Stimulated activated CD8-positive, alpha-beta memory T cell treated with anti-CD3 and anti-CD28 coated beads, Interleukin-4, amount 100 ng/mL, for 4 hours (primary cell): ENCODE data around the gene SEL1L.
"Not testable (repeated sequence)": the region's sequence is repeated elsewhere in the genome, so short reads cannot be mapped to it uniquely, and the experiment has no call there.

ENCODE experiments used
- DNase-seq, 2 donors: peaks; one replicate each; pipeline ENCODE4 v3.0.0-alpha.2; 2020; ENCODE audit warnings: low read depth in 2 of 2, low spot score in 1 of 2

Gene SEL1L

GRCh38 chr14:81449114-81449513 is 84.5 kb downstream of the SEL1L start:
- DNase-seq, result no peak

DNA sequence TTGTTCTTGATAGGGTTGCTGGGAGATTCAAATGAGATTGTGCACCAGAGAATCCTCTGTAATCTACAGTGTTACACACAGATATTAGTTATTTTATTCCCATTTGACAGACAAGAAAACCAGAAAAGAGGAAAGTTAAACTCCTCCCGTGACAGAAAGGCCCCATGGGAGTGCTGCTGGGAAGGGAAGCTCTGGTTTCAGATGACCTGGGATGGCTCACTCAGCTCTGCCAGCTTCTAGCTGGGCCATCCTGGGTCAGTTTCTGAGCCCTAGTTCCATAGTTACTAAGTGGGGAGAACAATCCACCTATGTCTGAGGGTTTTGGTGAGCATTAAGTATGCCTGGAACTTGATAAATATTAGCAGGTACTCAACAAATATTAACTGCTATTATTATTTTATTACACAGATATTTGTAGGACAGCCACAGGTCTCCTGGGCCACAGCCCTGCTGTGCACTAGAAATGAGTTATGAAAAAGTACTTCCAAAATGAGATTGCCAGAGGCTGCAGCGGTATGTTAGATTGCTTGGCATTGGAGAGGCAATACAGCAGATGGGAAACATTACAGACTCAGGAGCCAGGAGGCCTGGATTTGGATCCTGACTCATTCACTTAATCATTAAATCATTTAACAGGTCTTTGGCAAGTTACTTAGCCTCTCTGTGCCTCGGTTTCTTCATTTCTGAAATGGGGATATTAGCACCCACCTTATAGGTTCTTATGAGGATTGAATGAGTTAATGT is 86.5 kb downstream of the SEL1L start:
- no peak for DNase-seq

DNA sequence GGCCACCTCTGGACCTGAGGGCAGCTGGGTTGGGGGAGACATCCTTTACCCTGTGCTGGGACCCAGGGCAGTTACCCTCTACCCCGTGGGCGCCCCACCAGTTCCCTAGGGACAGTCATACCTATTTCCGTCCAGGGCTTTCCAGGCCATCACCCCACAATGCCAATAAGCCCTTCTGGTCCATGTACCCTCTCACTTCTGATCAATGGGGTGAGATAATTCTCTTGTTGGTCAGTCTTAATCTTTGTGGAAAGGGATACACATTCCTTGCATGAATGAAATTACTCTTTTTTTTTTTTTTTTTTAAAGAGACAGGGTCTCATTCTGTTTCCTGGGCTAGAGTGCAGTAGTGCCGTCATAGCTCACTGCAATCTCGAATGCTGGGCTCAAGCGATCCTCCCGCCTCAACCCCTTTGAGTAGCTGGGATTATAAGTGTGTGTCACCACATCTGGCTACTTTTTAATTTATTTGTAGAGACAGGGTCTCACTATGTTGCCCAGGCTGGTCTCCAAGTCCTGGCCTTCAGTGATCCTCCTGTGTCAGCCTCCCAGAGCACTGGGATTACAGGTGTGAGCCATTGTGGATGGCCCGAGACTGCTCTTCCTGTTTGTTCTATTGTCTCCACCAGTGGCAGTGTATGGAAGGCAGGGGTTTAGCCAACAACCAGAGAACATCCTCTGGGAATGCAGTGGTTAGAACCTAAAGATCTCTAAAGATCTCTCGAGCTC is 87.2 kb downstream of the SEL1L start:
- no peak for DNase-seq

- DNase-seq, result no peak
Measured at GRCh38 chr14:81441626-81442134, 92.0 kb downstream of the SEL1L start.

GRCh38 chr14:81440041-81440440 is 93.6 kb downstream of the SEL1L start:
- DNase-seq, result no peak

DNA sequence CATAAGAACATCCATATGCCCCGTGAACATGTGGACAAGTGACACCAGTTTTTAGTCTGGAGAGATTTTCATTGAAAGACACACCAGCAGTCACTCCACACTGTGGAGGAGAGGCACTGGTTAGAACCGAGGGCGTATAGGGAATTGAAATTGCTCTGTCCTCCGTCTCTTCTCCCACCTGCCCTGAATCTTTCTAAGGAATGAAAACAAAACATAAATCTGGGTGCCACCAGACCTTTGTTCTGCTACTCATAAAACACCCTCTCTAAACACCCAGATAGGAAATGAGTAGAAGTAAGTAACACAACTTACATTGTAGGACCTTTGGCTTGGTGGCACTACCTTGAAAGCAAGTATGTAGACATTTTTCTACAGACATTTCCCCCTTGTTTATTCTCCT is 96.4 kb downstream of the SEL1L start:
- no peak for DNase-seq

DNA sequence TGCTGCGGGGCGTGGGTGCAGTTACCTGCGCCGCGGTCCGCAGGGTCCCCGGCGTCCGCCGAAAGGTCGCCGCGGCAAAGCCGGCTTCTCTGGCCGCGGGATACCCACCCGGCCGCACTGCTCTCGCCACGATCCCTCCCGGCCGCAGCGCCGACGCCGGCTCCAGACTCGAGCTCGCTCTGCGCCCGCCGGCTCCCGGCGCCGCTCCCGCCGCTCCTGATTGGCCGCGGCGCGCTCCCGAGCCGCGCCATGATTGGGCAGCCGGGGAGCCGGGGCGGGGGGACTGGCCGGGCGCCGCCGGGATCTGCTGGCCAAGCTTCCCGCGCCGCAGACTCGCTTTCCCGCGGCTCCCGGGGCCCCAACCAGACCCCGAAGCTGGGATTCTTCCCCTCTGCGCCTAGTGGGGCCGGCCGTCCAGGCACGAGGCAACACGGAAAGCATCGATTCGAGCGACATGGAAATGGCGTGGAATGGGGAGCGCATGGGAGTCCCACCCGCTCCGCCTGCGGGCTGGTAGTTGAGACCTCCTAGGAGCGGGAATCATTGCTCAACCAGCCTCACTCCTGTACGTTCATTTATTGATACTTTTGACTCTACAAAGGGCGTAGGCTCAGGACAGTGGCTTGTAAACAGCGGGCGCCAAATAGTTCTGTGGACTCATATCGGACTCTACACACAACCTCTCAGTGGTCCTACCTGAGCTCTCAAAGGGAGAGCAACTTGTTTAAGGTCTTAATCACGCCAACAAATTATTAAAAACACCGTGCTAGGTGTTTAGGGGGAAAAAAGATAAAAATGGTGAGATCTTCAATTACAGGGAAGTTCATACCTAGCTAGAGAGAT is 97.1 kb downstream of the SEL1L start:
- DNase-seq, result no peak

DNA sequence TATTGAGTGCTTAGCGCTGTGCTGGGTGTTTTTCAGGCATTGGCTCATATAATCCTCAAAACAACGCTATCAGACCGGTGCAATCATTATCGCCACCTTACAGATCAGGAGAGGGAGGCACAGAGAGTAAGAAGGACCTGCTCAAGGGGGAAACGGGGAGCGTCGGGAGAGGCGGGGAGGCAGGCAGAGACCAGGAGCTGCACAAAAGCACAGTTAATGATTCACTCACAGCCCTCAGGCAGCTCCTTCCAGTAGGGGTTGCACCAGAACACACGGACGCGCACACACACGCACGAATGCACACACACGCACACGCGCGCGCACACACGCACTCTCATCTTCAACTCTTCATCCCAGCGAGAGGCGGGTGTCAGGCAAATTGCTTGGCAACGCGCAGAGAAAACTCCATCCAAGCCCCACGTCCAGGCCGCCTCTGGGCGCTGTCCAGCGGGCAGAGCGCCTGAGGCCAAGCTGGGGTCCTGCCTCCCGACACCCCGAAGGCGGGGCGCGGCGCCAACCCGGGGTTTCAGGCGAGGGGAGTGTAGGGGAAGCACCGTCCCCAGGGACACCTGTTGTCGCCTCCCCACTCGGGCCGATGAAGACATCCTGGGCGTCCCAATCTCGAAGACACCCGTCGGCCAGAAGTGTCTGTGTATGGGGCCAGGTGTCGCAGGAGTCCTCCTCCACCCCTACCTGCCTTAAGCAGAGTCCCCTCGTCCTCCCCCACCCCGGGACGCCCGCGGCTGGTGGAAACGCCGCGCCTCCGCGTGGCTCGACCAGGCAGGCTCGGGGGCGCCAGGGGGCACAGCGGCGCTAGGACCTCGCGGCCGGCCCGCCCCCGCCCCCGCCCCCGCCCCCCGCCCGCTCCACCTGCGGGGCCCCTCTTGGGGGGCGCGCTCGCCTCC is 98.0 kb downstream of the SEL1L start:
- DNase-seq, result no peak

DNA sequence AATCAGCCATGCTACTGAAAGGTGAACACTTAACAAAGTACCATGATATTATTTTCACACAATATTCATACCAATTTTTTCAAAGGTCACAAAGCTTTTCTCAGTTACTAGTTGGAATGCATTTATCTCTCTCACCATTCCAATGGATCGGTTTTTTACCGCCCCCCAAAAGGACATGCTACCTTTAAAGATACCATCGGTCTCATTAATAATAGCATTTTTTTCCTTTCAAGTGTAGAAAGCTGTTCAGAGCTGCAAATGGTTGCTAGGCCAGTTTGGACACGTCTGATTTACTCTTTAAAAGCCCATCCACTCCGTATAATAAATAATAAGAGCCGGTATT is 98.6 kb downstream of the SEL1L start:
- DNase-seq, result no peak

DNA sequence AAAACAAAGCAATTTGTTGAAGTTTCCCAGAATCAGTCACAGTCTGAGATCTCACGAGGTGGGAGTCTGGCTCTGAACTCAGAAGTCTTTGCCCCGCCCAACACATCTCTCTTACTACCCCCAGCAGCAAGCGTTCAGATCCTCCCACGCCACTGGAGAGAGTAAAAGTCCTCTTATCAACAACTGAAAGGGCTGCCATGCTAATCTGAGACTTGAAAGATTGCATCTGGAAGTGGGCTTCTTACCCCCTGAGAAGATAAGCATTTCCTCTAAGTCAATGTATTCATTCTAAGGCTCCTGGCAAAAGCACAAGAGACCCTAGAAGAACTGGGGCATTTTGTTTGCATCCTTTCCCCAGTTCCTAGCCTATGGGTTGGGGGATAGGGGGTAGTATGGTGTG is 99.4 kb downstream of the SEL1L start:
- no peak for DNase-seq

GRCh38 chr14:81433378-81433777 is 100.3 kb downstream of the SEL1L start:
- no peak for DNase-seq

- DNase-seq, result no peak
Measured at GRCh38 chr14:81432219-81432661, 101.4 kb downstream of the SEL1L start.

DNA sequence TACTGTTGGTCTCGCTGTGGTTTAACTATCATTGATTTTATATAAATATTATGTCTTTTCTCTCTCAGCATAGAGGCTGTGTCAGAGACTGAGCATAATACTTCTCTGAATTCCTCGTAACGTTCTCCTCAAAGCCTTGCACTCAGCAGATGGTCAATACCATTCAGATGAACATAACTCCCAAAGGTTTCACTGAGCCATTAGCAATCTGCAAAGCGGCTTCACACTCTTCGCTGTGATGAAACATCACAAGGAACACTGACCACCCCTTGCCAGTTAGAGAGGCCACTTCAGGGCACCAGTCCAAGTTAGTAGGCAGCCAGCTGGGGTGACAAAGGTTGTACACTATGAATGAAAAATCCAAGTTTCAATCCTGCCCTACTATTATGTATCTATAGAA is 103.4 kb downstream of the SEL1L start:
- no peak for DNase-seq

- not testable (repeated sequence) for DNase-seq
Measured at GRCh38 chr14:81429749-81430148, 103.9 kb downstream of the SEL1L start.

GRCh38 chr14:81429028-81429427 is 104.6 kb downstream of the SEL1L start:
- DNase-seq, result no peak

- DNase-seq, result no peak
Measured at GRCh38 chr14:81427348-81428058, 106.2 kb downstream of the SEL1L start.

- DNase-seq, result no peak
Measured at GRCh38 chr14:81423504-81423903, 110.1 kb downstream of the SEL1L start.
